ENCODE measurements around the gene LDLRAD4.

DNA sequence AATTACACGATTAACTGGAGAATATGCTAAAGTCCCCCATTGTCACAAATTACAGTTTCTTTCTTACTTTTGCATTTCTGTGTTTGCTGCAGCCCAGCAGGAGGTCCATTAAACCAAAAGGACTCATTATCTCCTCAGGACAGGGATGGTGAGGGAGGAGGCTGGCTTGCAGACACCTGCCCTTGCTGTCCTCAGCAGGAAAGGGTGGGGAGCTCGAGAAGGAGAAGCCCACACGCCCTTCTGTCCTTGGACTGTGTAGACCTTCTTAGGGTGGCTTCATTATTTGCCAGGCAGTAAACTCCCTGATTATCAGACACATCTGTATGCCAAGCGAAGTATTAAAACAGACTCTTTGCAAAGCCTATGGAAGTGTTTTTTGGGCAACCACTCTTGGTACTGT is 196.0 kb downstream of the LDLRAD4 start:
- TF ChIP-seq POLR2A (IDR thresholded peaks at IDR 0.05), result no peak
- TF ChIP-seq, protein P1, sequence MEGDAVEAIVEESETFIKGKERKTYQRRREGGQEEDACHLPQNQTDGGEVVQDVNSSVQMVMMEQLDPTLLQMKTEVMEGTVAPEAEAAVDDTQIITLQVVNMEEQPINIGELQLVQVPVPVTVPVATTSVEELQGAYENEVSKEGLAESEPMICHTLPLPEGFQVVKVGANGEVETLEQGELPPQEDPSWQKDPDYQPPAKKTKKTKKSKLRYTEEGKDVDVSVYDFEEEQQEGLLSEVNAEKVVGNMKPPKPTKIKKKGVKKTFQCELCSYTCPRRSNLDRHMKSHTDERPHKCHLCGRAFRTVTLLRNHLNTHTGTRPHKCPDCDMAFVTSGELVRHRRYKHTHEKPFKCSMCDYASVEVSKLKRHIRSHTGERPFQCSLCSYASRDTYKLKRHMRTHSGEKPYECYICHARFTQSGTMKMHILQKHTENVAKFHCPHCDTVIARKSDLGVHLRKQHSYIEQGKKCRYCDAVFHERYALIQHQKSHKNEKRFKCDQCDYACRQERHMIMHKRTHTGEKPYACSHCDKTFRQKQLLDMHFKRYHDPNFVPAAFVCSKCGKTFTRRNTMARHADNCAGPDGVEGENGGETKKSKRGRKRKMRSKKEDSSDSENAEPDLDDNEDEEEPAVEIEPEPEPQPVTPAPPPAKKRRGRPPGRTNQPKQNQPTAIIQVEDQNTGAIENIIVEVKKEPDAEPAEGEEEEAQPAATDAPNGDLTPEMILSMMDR (IDR thresholded peaks at IDR 0.05), result no peak

Measured in tibial nerve (tissue), 3 donors.